Cardiac muscle cell (in vitro differentiated cells and primary cell): ENCODE measurements around the gene PRR36. TPM values are rescaled to one million over a fixed set of nuclear protein-coding genes. Genes with fewer than 3 reads are reported as not detected.

Experiments
- DNase-seq, 2 donors: peaks; one replicate each; pipeline versions ENCODE4 v3.0.0 to v3.0.0-alpha.2; 2010 to 2017; ENCODE audit warnings: low read depth in 1 of 2, low spot score in 1 of 2
- H3K27ac ChIP-seq: fragments of 200-600 bp; sonication (generic); 2 replicates; pipeline ENCODE4 v1.5.1; 2016
- H3K27me3 ChIP-seq: fragments of 200-600 bp; sonication (generic); 2 replicates; pipeline ENCODE4 v1.6.0; 2016; ENCODE audit warnings: control low read depth
- H3K36me3 ChIP-seq: fragments of 200-600 bp; sonication (generic); 2 replicates; pipeline ENCODE4 v1.5.1; 2016; ENCODE audit warnings: control low read depth
- H3K4me1 ChIP-seq: fragments of 200-600 bp; sonication (generic); 2 replicates; pipeline ENCODE4 v1.8.1; 2017; ENCODE audit warnings: low read depth, mild to moderate bottlenecking, mixed run types
- H3K4me3 ChIP-seq: fragments of 200-600 bp; sonication (generic); 2 replicates; pipeline ENCODE4 v1.5.1; 2016; ENCODE audit warnings: mild to moderate bottlenecking
- H3K9me3 ChIP-seq: fragments of 200-600 bp; sonication (generic); 2 replicates; pipeline ENCODE4 v1.5.1; 2017; ENCODE audit warnings: low read depth, mild to moderate bottlenecking, control low read depth
- CTCF ChIP-seq: IDR thresholded peaks from 2 replicates; pipeline ENCODE4 v1.5.1; 2012; ENCODE audit warnings: low read depth, mild to moderate bottlenecking, low read length
- polyA plus RNA-seq: library from polyadenylated mRNA; unstranded; fragments of >200 nt; fragmentation: Nextera tagmentation; extraction: Ambion mirVana; gene quantifications from 2 replicates; pipeline ENCODE4 v1.2.1, GENCODE V29; 2016
- total RNA-seq: library from RNA; depleted of rRNA; stranded (reverse); fragments of >200 nt; gene quantifications from 2 replicates; pipeline ENCODE4 v1.2.3, GENCODE V29; 2016

PRR36 gene
- total and polyA plus RNA-seq, 2 experiments from 2014 or later: 6.1 to 6.2 TPM

GRCh38 chr19:7853770-7854128 lies 20.4 kb downstream of the PRR36 start:
- Histone ChIP-seq H3K4me3 (no peak overlapping the region), H3K4me1 (peaks cover 27% of the 10 kb centered on the region), H3K27me3 (no peaks in the 10 kb centered on the region), H3K36me3 (no peaks in the 10 kb centered on the region), H3K27ac (no peak overlapping the region), H3K9me3 (no peaks in the 10 kb centered on the region)
- TF ChIP-seq CTCF: no peak
- DNase-seq: no peak

- peak; percentile 76 for TF ChIP-seq CTCF
- peaks cover 23% of the 10 kb centered on the region for H3K4me1 ChIP-seq
- H3K27me3 ChIP-seq: no peaks in the 10 kb centered on the region
- no peaks in the 10 kb centered on the region for H3K36me3 ChIP-seq
- DNase-seq: peak; percentile 66 to 85
- H3K9me3 ChIP-seq: no peaks in the 10 kb centered on the region
- no peak overlapping the region for H3K4me3 ChIP-seq
- no peak overlapping the region for H3K27ac ChIP-seq
These were observed 21.1 kb downstream of the PRR36 start for GRCh38 chr19:7852851-7853769.

GRCh38 chr19:7851623-7852500 lies 22.3 kb downstream of the PRR36 start:
- no peak for DNase-seq
- Histone ChIP-seq H3K36me3 (no peaks in the 10 kb centered on the region), H3K4me1 (peaks cover 18% of the 10 kb centered on the region), H3K27ac (no peak overlapping the region), H3K4me3 (no peak overlapping the region), H3K27me3 (no peaks in the 10 kb centered on the region), H3K9me3 (no peaks in the 10 kb centered on the region)
- TF ChIP-seq CTCF: no peak

GRCh38 chr19:7850945-7851622 lies 23.1 kb downstream of the PRR36 start:
- no peak for TF ChIP-seq CTCF
- Histone ChIP-seq H3K4me3 (no peak overlapping the region), H3K27me3 (no peaks in the 10 kb centered on the region), H3K27ac (peak overlapping the region; percentile 65), H3K36me3 (no peaks in the 10 kb centered on the region), H3K9me3 (no peaks in the 10 kb centered on the region), H3K4me1 (peaks cover 16% of the 10 kb centered on the region)
- no peak for DNase-seq
